COR-L47 (cell line): ENCODE data around the gene SYNPR.

Experiments used
- DNase-seq: peaks from one replicate; lab custom pipeline; 2025; lab: John Stamatoyannopoulos, UW

SYNPR gene

GRCh38 chr3:63473641-63474166 is 195.6 kb downstream of the SYNPR start:
- no peak for DNase-seq

GRCh38 chr3:63474828-63475518 is 196.9 kb downstream of the SYNPR start:
- DNase-seq: no peak

- DNase-seq: no peak
These were observed 199.5 kb downstream of the SYNPR start for GRCh38 chr3:63477494-63478129.

- no peak for DNase-seq
These were observed 201.0 kb downstream of the SYNPR start for GRCh38 chr3:63478990-63479660.

- no peak for DNase-seq
These were observed 201.5 kb downstream of the SYNPR start for GRCh38 chr3:63479661-63480035.

GRCh38 chr3:63481627-63482026 is 203.5 kb downstream of the SYNPR start:
- DNase-seq: no peak

- no peak for DNase-seq
These were observed 204.2 kb downstream of the SYNPR start for GRCh38 chr3:63482341-63482740.

- DNase-seq: peak; percentile 7
These were observed 214.4 kb downstream of the SYNPR start for GRCh38 chr3:63492464-63492863.

- no peak for DNase-seq
These were observed 215.0 kb downstream of the SYNPR start for GRCh38 chr3:63493101-63493500.

GRCh38 chr3:63494646-63495045 is 216.5 kb downstream of the SYNPR start:
- DNase-seq: no peak

- no peak for DNase-seq
These were observed 219.5 kb downstream of the SYNPR start for GRCh38 chr3:63497641-63498040.

GRCh38 chr3:63500196-63500595 is 222.1 kb downstream of the SYNPR start:
- no peak for DNase-seq

- no peak for DNase-seq
These were observed 230.2 kb downstream of the SYNPR start for GRCh38 chr3:63508305-63508704.

- DNase-seq: no peak
These were observed 230.7 kb downstream of the SYNPR start for GRCh38 chr3:63508771-63509170.

GRCh38 chr3:63513791-63514190 is 235.7 kb downstream of the SYNPR start:
- DNase-seq: no peak

GRCh38 chr3:63514678-63515077 is 236.6 kb downstream of the SYNPR start:
- no peak for DNase-seq

- DNase-seq: no peak
These were observed 241.3 kb downstream of the SYNPR start for GRCh38 chr3:63519426-63519825.

GRCh38 chr3:63521657-63522056 is 243.5 kb downstream of the SYNPR start:
- DNase-seq: no peak

- DNase-seq: no peak
These were observed 245.0 kb downstream of the SYNPR start for GRCh38 chr3:63523100-63523499.

- DNase-seq: no peak
These were observed 250.4 kb downstream of the SYNPR start for GRCh38 chr3:63528325-63529000.

- no peak for DNase-seq
These were observed 254.4 kb downstream of the SYNPR start for GRCh38 chr3:63532521-63532920.

GRCh38 chr3:63538919-63539318 is 260.8 kb downstream of the SYNPR start:
- DNase-seq: no peak

- DNase-seq: no peak
These were observed 277.7 kb downstream of the SYNPR start for GRCh38 chr3:63555767-63556166.
